ENCODE results near the gene TMEM80. TPM values are rescaled to one million over a fixed set of nuclear protein-coding genes. Genes with fewer than 3 reads are reported as not detected.

TMEM80 gene
- total and polyA plus RNA-seq, 9 of the 15 experiments (the other 6 are each of a cell fraction or from before 2014, with no cell fraction given) = 5.1 to 30.1 (median 12.4) TPM

DNA sequence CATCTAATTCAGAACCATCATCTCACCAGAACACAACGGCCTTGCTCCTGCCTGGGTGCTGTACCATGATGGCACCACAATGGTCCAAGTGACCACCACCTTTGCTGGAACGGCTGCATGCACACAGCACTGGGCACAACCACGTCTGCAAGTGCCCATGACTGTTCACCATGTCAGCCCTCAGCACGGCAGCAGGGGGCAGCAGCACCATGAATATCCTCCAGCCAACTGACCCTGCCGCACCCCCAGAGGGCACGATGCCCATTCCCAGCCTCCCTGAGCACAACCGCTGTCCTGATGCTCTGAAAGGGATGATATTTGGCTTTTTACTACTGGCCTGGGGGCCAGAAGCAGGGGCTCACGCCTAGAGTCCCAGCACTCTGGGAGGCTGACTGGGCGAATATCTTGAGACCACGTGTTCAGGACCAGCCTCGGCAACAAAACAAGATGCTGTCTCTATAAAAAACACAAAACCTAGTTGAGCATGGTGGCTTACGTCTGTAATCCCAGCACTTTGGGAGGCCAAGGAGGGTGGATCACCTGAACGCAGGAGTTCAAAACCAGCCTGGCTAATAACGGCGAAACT, 32.8 kb upstream of the TMEM80 start (continued):
- TF ChIP-seq, protein P1, sequence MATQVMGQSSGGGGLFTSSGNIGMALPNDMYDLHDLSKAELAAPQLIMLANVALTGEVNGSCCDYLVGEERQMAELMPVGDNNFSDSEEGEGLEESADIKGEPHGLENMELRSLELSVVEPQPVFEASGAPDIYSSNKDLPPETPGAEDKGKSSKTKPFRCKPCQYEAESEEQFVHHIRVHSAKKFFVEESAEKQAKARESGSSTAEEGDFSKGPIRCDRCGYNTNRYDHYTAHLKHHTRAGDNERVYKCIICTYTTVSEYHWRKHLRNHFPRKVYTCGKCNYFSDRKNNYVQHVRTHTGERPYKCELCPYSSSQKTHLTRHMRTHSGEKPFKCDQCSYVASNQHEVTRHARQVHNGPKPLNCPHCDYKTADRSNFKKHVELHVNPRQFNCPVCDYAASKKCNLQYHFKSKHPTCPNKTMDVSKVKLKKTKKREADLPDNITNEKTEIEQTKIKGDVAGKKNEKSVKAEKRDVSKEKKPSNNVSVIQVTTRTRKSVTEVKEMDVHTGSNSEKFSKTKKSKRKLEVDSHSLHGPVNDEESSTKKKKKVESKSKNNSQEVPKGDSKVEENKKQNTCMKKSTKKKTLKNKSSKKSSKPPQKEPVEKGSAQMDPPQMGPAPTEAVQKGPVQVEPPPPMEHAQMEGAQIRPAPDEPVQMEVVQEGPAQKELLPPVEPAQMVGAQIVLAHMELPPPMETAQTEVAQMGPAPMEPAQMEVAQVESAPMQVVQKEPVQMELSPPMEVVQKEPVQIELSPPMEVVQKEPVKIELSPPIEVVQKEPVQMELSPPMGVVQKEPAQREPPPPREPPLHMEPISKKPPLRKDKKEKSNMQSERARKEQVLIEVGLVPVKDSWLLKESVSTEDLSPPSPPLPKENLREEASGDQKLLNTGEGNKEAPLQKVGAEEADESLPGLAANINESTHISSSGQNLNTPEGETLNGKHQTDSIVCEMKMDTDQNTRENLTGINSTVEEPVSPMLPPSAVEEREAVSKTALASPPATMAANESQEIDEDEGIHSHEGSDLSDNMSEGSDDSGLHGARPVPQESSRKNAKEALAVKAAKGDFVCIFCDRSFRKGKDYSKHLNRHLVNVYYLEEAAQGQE (IDR thresholded peaks at IDR 0.05; ENCODE audit: borderline replicate concordance) = peak; percentile 77
- TF ChIP-seq, protein P1 (CRISPR knock-in tag; IDR thresholded peaks at IDR 0.05; ENCODE audit: low read depth) = no peak
- no peak for TF ChIP-seq ZNF232 (CRISPR knock-in tag; IDR thresholded peaks at IDR 0.05)
- peak; percentile 67; the same call in 1 of the 2 replicates for TF ChIP-seq ARID2 (IDR thresholded peaks at IDR 0.05)
- TF ChIP-seq PYGO2 (tag; IDR thresholded peaks at IDR 0.05) = no peak
- no peak for TF ChIP-seq TRIM24 (IDR thresholded peaks at IDR 0.05)
- no peak for TF ChIP-seq NCOA1 (IDR thresholded peaks at IDR 0.05; ENCODE audit: low read depth)
- TF ChIP-seq MBD2 (IDR thresholded peaks at IDR 0.05; ENCODE audit: borderline replicate concordance, low read depth) = no peak
- no peak for TF ChIP-seq GTF2E2 (tag; IDR thresholded peaks at IDR 0.05)
- TF ChIP-seq, protein P2, sequence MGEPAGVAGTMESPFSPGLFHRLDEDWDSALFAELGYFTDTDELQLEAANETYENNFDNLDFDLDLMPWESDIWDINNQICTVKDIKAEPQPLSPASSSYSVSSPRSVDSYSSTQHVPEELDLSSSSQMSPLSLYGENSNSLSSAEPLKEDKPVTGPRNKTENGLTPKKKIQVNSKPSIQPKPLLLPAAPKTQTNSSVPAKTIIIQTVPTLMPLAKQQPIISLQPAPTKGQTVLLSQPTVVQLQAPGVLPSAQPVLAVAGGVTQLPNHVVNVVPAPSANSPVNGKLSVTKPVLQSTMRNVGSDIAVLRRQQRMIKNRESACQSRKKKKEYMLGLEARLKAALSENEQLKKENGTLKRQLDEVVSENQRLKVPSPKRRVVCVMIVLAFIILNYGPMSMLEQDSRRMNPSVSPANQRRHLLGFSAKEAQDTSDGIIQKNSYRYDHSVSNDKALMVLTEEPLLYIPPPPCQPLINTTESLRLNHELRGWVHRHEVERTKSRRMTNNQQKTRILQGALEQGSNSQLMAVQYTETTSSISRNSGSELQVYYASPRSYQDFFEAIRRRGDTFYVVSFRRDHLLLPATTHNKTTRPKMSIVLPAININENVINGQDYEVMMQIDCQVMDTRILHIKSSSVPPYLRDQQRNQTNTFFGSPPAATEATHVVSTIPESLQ (CRISPR knock-in tag; IDR thresholded peaks at IDR 0.05) = no peak
- TF ChIP-seq, protein P3, sequence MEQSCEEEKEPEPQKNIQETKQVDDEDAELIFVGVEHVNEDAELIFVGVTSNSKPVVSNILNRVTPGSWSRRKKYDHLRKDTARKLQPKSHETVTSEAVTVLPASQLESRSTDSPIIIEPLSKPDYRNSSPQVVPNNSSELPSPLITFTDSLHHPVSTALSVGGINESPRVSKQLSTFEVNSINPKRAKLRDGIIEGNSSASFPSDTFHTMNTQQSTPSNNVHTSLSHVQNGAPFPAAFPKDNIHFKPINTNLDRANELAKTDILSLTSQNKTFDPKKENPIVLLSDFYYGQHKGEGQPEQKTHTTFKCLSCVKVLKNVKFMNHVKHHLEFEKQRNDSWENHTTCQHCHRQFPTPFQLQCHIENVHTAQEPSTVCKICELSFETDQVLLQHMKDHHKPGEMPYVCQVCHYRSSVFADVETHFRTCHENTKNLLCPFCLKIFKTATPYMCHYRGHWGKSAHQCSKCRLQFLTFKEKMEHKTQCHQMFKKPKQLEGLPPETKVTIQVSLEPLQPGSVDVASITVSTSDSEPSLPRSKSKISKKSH (CRISPR knock-in tag; IDR thresholded peaks at IDR 0.05) = no peak
- peak; percentile 46; the same call in 1 of the 2 replicates for TF ChIP-seq NFIC (IDR thresholded peaks at IDR 0.05)
- TF ChIP-seq, protein P4, sequence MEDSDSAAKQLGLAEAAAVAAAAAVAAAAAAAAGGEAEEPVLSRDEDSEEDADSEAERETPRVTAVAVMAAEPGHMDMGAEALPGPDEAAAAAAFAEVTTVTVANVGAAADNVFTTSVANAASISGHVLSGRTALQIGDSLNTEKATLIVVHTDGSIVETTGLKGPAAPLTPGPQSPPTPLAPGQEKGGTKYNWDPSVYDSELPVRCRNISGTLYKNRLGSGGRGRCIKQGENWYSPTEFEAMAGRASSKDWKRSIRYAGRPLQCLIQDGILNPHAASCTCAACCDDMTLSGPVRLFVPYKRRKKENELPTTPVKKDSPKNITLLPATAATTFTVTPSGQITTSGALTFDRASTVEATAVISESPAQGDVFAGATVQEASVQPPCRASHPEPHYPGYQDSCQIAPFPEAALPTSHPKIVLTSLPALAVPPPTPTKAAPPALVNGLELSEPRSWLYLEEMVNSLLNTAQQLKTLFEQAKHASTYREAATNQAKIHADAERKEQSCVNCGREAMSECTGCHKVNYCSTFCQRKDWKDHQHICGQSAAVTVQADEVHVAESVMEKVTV (CRISPR knock-in tag; IDR thresholded peaks at IDR 0.05) = peak; percentile 55
- no peak for TF ChIP-seq ZBTB17 (CRISPR knock-in tag; IDR thresholded peaks at IDR 0.05)
